ENCODE measurements around the gene RUBCNL. TPM values are rescaled to one million over a fixed set of nuclear protein-coding genes. Genes with fewer than 3 reads are reported as not detected.

The RUBCNL gene
- total RNA-seq, 1 experiment from 2014 or later: 1.4 TPM

- no peak overlapping the region for H3K4ac ChIP-seq (ENCODE audit: low read depth, low read length)
- Mint-ChIP-seq H3K9me3 (no peaks in the 10 kb centered on the region; a peak in 2 of 5 replicates), H3K4me1 (peaks cover 3% of the 10 kb centered on the region in 2 experiments), H3K27me3 (ENCODE audit: low read depth) (peaks cover 4% of the 10 kb centered on the region; the same call in 1 of the 2 replicates), H3K27ac (no peak overlapping the region), H3K36me3 (ENCODE audit: insufficient read depth in 1 of 3, low read depth in 3 of 3) (no peaks in the 10 kb centered on the region), H3K4me3 (no peak overlapping the region)
- no peak overlapping the region for H3K9ac ChIP-seq (ENCODE audit: extremely low read depth, insufficient read length, low read length)
- WGBS (ENCODE audit: extremely low coverage, insufficient read length, low lambda C conversion rate): no CpG with 5 or more reads among the region's 1 CpG
- H2BK120ac ChIP-seq (ENCODE audit: low read depth, low read length, poor library complexity, severe bottlenecking): no peak overlapping the region
- no peak overlapping the region for H3T11ph ChIP-seq (ENCODE audit: low read length)
- no peak overlapping the region for H3K27ac ChIP-seq (ENCODE audit: insufficient read length, low read depth, low read length)
- H2BK15ac ChIP-seq (ENCODE audit: low read depth, low read length): no peak overlapping the region
- no peak overlapping the region for H2BK5ac ChIP-seq (ENCODE audit: insufficient read length, low read length)
- H4K91ac ChIP-seq (ENCODE audit: insufficient read length, low read depth, low read length): no peak overlapping the region
- no peaks in the 10 kb centered on the region for H4K20me1 ChIP-seq (ENCODE audit: control insufficient read depth, insufficient read depth, insufficient read length)
- H2AK5ac ChIP-seq (ENCODE audit: insufficient read length, low read length): no peak overlapping the region
- no peak overlapping the region for H4K8ac ChIP-seq (replicated peaks; ENCODE audit: insufficient read length, low read depth, low read length)
- H3K4me1 ChIP-seq (ENCODE audit: insufficient read depth, low read length): no peaks in the 10 kb centered on the region
- no peak overlapping the region for H4K5ac ChIP-seq (ENCODE audit: insufficient read length, low read depth, low read length)
- no peaks in the 10 kb centered on the region for H3K79me2 ChIP-seq (ENCODE audit: insufficient read depth, low read length)
- no peak for DNase-seq
- no peak overlapping the region for H3K18ac ChIP-seq (ENCODE audit: insufficient read length, low read depth, low read length)
- no peak overlapping the region for H2BK12ac ChIP-seq (ENCODE audit: insufficient read length, low read depth, low read length)
- no peaks in the 10 kb centered on the region for H3K9me3 ChIP-seq (ENCODE audit: control insufficient read depth, low read depth, low read length)
- H2BK20ac ChIP-seq (ENCODE audit: low read depth, low read length, poor library complexity, severe bottlenecking): no peak overlapping the region
- TF ChIP-seq, protein P1, sequence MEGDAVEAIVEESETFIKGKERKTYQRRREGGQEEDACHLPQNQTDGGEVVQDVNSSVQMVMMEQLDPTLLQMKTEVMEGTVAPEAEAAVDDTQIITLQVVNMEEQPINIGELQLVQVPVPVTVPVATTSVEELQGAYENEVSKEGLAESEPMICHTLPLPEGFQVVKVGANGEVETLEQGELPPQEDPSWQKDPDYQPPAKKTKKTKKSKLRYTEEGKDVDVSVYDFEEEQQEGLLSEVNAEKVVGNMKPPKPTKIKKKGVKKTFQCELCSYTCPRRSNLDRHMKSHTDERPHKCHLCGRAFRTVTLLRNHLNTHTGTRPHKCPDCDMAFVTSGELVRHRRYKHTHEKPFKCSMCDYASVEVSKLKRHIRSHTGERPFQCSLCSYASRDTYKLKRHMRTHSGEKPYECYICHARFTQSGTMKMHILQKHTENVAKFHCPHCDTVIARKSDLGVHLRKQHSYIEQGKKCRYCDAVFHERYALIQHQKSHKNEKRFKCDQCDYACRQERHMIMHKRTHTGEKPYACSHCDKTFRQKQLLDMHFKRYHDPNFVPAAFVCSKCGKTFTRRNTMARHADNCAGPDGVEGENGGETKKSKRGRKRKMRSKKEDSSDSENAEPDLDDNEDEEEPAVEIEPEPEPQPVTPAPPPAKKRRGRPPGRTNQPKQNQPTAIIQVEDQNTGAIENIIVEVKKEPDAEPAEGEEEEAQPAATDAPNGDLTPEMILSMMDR (conservative IDR thresholded peaks at IDR 0.05): no peak
- no peaks in the 10 kb centered on the region for H3K27me3 ChIP-seq (ENCODE audit: insufficient read depth, low read length)
- H3K23me2 ChIP-seq (ENCODE audit: insufficient read length, low read depth, low read length, poor library complexity, severe bottlenecking): no peaks in the 10 kb centered on the region
- no peaks in the 10 kb centered on the region for H3K79me1 ChIP-seq (ENCODE audit: insufficient read depth, low read depth, low read length, poor library complexity, severe bottlenecking)
- no peak overlapping the region for H3K14ac ChIP-seq (ENCODE audit: insufficient read depth, low read length)
- no peak overlapping the region for H3K56ac ChIP-seq (ENCODE audit: insufficient read length, low read depth, low read length)
- no peak overlapping the region for H3K23ac ChIP-seq (ENCODE audit: insufficient read length, low read depth, low read length)
- no peak overlapping the region for H3K4me2 ChIP-seq (ENCODE audit: insufficient read depth, insufficient read length, low read length)
- no peak overlapping the region for H2AFZ ChIP-seq (ENCODE audit: low read length)
Observed at GRCh38 chr13:46314587-46314986, 72.5 kb downstream of the RUBCNL start.
